Body of pancreas (tissue), 4 donors: Measurements from ENCODE around the gene RECK. TPM values are rescaled to one million over a fixed set of nuclear protein-coding genes. Genes with fewer than 3 reads are reported as not detected.

Source experiments
- ATAC-seq: fragments of 150-250 bp; one replicate; pipeline ENCODE4 v1.9.1; 2016
- DNase-seq, 4 donors: peaks; one replicate each; pipeline ENCODE4 v3.0.0-alpha.2; 2019
- H3K27ac ChIP-seq, 4 donors: fragments of 200-600 bp; sonication (generic); 1 replicate in 3 of 4; 2 replicates in 1 of 4; pipeline versions ENCODE4 v1.5.1 to v1.6.1; 2016 to 2019; ENCODE audit warnings: mild to moderate bottlenecking in 1 of 4, mixed read lengths in 1 of 4, moderate library complexity in 1 of 4
- H3K27me3 ChIP-seq, 2 donors: fragments of 200-600 bp; sonication (generic); one replicate each; pipeline ENCODE4 v1.6.0; 2016; ENCODE audit warnings: mild to moderate bottlenecking in 1 of 2
- H3K36me3 ChIP-seq, 2 donors: fragments of 200-600 bp; sonication (generic); replicated peaks in 1 of 2; 2 replicates each; pipeline ENCODE4 v1.5.1; 2016; ENCODE audit warnings: low read depth in 2 of 2; ENCODE audit not compliant: insufficient read depth in 1 of 2
- H3K4me1 ChIP-seq: fragments of 200-600 bp; sonication (generic); one replicate; pipeline ENCODE4 v1.6.0; 2016
- H3K4me3 ChIP-seq, 2 donors: fragments of 200-600 bp; sonication (generic); 1 replicate in 1 of 2; 2 replicates in 1 of 2; pipeline ENCODE4 v1.5.1; 2016 to 2019
- H3K9me3 ChIP-seq, 3 donors: fragments of 200-600 bp; sonication (generic); 1 replicate in 2 of 3; 2 replicates in 1 of 3; pipeline ENCODE4 v1.5.1; 2016
- CTCF ChIP-seq, 7 experiments: fragments of 450-650 bp in 4 of 7; fragments of 200-600 bp in 3 of 7; sonication (generic) in 3 of 7; IDR thresholded peaks; one replicate each; pipeline ENCODE4 v1.5.1; 2016 to 2019; ENCODE audit warnings: antibody characterized with exemption in 7 of 7
- POLR2A ChIP-seq, 3 donors: fragments of 450-650 bp; IDR thresholded peaks; one replicate each; pipeline ENCODE4 v1.6.1; 2016; ENCODE audit warnings: antibody characterized with exemption in 3 of 3, mild to moderate bottlenecking in 2 of 3
- WGBS, 2 donors: methylation state at CpG; one replicate each; pipeline ENCODE4 v1.1.5; 2017; 5-methylcytosine and 5-hydroxymethylcytosine counted together
- intact Hi-C: fragments of 100-400 bp; cut with DNase I; formaldehyde crosslinking; loops from one replicate; pipeline ENCODE4 v1.15.1; 2023
- small RNA-seq: library from RNA; depleted of rRNA; stranded (forward); fragments of <200 nt; gene quantifications from one replicate; pipeline ENCODE3, GENCODE V24; 2016
- total RNA-seq, 2 donors: library from RNA; depleted of rRNA; stranded (reverse); fragments of >200 nt; gene quantifications; one replicate each; pipeline ENCODE4 v1.1.0, GENCODE V29; 2016

Gene RECK
- total RNA-seq, 2 donors from 2014 or later: 2.6 to 7.0 TPM

- ATAC-seq: no peak
- Histone ChIP-seq H3K27ac (no peak overlapping the region), H3K4me3 (no peak overlapping the region)
Measured at GRCh38 chr9:36173861-36174260, 137.1 kb downstream of the RECK start.

More at GRCh38 chr9:36173861-36174260, 137.1 kb downstream of the RECK start:
- WGBS, 2 donors: 89 to 92% methylated on average over 2 of the region's 2 CpGs
- TF ChIP-seq CTCF (IDR thresholded peaks at IDR 0.05) (no peak), POLR2A (IDR thresholded peaks at IDR 0.05) (no peak)
- intact Hi-C loops: no loop called here
- H3K9me3 ChIP-seq: no peaks in the 10 kb centered on the region
- no peaks in the 10 kb centered on the region for H3K27me3 ChIP-seq
- DNase-seq: no peak
- no peaks in the 10 kb centered on the region for H3K4me1 ChIP-seq
- no peaks in the 10 kb centered on the region for H3K36me3 ChIP-seq

Small RNA genes lying within 50 kb of the gene (small RNA-seq; reads per million reads assigned to genes)
- gene RF02275: not detected

Other genes starting within 250 kb of the RECK start
- 10 to 100 TPM in 1 of 2 donors, 1 to 10 TPM in 1; 5.4 to 20.1 TPM for gene NPR2, start 245.3 kb upstream of the RECK start, total RNA-seq
- gene SPAG8, start 224.7 kb upstream of the RECK start, total RNA-seq: 1 to 10 TPM in 1 of 2 donors, not detected in 1; 1.6 TPM
- gene HINT2, start 221.9 kb upstream of the RECK start, total RNA-seq: 10 to 100 TPM; 33.3 to 35.0 TPM
- under 1 TPM in 1 of 2 donors, not detected in 1; 0.33 TPM for gene FAM221B, start 208.2 kb upstream of the RECK start, total RNA-seq
- gene TMEM8B, start 207.7 kb upstream of the RECK start, total RNA-seq: 1 to 10 TPM; 7.3 to 7.9 TPM
- not detected for gene OR13J1, start 166.5 kb upstream of the RECK start, total RNA-seq
- gene HRCT1, start 130.7 kb upstream of the RECK start, total RNA-seq: 1 to 10 TPM in 1 of 2 donors, under 1 TPM in 1; 0.99 to 3.4 TPM
- 1 to 10 TPM in 1 of 2 donors, under 1 TPM in 1; 0.78 to 7.3 TPM for gene SPAAR, start 127.4 kb upstream of the RECK start, total RNA-seq
- not detected for gene OR2S2, start 78.8 kb upstream of the RECK start, total RNA-seq
- gene GLIPR2, start 99.8 kb downstream of the RECK start, total RNA-seq: 1 to 10 TPM; 1.6 to 4.4 TPM
- not detected for gene CCIN, start 132.5 kb downstream of the RECK start, total RNA-seq
- 100 to 1,000 TPM in 1 of 2 donors, 10 to 100 TPM in 1; 86.7 to 145 TPM for gene CLTA, start 154.0 kb downstream of the RECK start, total RNA-seq
- gene GNE, start 221.5 kb downstream of the RECK start, total RNA-seq: 10 to 100 TPM in 1 of 2 donors, 1 to 10 TPM in 1; 7.3 to 15.8 TPM